Measurements from ENCODE around the gene CRELD2.
A peak's percentile ranks its signal among the peaks of the same experiment; 100 is the strongest.

The CRELD2 gene

DNA sequence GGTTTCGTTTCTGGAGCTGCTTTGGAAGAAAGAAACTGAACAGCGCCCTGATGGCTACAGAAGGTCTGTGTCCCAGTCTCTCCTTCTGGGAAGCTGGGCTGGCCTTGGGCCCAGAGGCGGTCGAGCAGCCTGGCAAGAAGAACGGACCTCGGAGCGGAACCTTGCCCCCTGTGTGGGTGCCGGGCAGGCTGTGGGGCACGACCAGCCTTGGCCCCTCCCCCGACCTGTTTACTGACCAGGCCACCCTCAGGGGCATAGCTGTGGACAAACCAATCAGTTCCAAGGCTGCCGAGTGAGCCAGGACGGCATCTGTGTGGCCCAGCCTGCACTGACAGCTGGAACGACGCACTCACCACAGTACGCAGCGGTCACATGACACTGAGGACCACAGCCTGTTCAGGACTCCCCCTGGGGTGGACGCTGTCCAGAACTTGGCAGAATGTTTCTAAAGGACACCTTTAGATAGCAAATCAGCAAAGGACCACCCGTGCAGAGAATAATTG, 49.3 kb downstream of the CRELD2 start:
- DNase-seq (ENCODE audit: low read depth, low spot score): peak; percentile 22

DNA sequence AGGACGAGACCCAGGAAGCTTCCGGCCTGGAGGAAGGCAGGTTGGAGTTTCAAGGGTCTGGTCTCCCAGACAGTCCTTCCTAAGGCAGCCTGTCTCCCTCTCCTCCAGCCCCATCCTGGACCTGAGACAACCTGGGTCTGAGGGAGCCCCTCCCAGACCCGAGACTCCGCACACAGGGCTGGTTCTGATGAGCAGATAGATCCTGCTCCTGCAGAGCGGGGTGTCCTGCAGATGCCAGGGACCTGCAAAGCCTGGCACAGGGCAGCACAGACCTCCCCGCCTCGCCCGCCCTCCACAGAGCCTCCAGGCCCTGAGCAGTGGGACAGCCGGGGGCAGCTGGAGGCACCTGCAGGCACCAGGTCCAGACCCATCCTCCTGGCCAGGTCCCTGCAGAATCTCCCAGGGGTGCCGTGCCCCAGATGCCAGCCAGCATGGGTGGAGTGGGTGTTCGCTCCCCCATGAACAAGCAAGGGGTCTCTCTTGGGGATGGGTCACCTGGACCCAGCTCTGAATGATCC, 49.9 kb downstream of the CRELD2 start:
- peak; percentile 2 for DNase-seq (ENCODE audit: low read depth, low spot score)

- DNase-seq (ENCODE audit: low read depth, low spot score): peak; percentile 0
Measured at GRCh38 chr22:49968831-49969661, 50.6 kb downstream of the CRELD2 start.

DNA sequence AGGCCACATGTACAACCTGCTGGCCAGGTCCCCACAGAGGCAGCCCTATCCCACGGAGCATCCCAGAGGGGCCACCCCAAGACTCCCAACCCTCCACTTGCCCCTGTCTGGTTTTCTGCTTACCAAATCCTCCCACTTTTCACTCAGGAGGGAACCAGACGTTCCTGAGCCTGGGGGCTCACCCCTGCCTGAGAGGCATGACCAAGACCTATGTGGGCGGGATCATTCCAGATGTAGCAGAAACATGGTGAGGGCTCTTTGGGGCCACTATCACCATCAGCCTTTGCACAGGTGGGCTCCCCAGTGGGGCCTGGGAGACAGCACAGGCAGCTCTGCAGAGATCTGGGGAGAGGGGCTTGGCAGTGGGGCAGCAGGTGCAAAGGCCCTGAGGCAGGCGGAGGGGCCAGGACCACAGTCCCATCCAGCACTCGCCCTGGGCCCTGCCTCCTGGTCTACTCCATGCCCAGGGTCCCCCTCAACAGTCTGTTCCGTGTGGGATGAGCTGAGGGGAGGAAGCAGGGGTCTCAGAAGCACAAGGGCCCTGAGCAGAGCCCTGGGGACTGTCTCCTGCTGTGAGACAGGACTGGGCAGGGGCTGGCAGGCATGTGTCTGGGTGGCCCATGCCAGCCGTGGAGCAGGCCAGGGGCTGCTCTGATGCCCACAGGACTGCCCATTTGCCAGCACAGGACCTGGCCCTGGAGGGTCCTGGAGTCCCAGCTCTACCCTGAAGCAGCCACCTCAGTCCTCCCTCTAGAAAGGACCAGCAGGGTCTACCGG, 51.5 kb downstream of the CRELD2 start:
- peak; percentile 2 for DNase-seq (ENCODE audit: low read depth, low spot score)

GRCh38 chr22:49970528-49971231, 52.2 kb downstream of the CRELD2 start:
- DNase-seq (ENCODE audit: low read depth, low spot score): peak; percentile 97

DNA sequence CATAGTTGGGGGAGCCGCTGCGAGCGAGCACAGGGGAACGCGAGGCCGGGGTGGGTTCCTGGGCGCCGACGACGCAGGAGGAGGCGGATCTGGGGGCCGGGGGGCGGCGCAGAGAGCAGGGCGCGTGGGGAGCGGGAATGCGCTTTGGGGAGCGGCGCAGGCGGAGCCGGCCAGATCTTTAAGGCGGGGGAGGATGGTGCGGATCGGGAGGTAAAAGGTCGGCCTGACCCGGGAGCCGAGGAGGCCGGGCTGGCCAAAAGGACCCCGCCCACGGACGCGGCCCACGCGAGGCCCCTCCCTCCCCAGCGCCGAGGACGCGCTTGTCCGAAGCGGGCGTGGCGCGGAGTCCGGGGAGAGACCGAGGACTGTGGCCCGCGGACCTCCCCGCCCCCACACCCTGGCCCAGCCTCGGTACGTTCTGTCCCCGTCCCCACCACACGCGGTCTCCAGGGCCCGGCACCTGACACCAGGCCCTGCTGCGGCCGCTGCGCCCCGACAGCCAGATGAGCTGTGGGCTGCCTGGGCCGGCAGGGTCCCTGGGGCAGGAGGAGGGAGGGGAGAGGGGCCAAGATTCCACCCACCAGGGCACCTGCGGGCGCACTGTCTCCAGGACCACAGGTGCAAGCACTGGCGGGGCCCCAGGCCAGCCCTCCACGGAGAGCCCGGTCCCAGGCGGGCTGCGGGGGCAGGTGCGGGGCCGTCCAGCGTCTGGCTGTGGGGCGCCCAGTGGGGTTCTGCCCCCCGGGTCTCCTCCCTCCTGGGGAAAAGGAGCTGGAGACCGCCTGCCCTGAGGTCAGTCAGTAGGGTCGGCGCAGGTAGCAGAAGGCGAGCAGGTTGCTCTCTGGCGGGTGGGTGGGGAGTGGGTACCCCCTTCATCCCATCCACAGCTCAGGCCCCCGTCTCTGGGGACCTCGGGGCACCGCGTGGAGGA, 53.1 kb downstream of the CRELD2 start:
- DNase-seq (ENCODE audit: low read depth, low spot score): peak; percentile 47

GRCh38 chr22:49972163-49973017, 54.0 kb downstream of the CRELD2 start:
- DNase-seq (ENCODE audit: low read depth, low spot score): no peak

GRCh38 chr22:49973018-49973961, 54.9 kb downstream of the CRELD2 start:
- DNase-seq (ENCODE audit: low read depth, low spot score): no peak

- peak; percentile 9 for DNase-seq (ENCODE audit: low read depth, low spot score)
Measured at GRCh38 chr22:49975543-49976389, 57.3 kb downstream of the CRELD2 start.

GRCh38 chr22:49976439-49977175, 58.2 kb downstream of the CRELD2 start:
- DNase-seq (ENCODE audit: low read depth, low spot score): peak; percentile 1

Measured in astrocyte of the hippocampus (primary cell).